Trophoblast cell (in vitro differentiated cells and primary cell): ENCODE data around the gene PARP3.
"Not testable (repeated sequence)": the region's sequence is repeated elsewhere in the genome, so short reads cannot be mapped to it uniquely, and the experiment has no call there.

Experiments
- DNase-seq, 2 donors: peaks; one replicate each; pipeline ENCODE4 v3.0.0-alpha.2; 2016
- H2AFZ ChIP-seq: 2 replicates; pipeline ENCODE4 v1.6.1; 2013; ENCODE audit warnings: low read length, moderate library complexity, mild to moderate bottlenecking; ENCODE audit not compliant: insufficient read depth, poor library complexity
- H2AK5ac ChIP-seq: 2 replicates; pipeline ENCODE4 v1.6.1; 2013; ENCODE audit warnings: mild to moderate bottlenecking, low read length
- H2BK120ac ChIP-seq: 2 replicates; pipeline ENCODE4 v1.6.1; 2013; ENCODE audit warnings: low read length, mild to moderate bottlenecking, moderate library complexity; ENCODE audit not compliant: insufficient read depth, poor library complexity
- H2BK12ac ChIP-seq: 2 replicates; pipeline ENCODE4 v1.6.1; 2013; ENCODE audit warnings: mild to moderate bottlenecking, low read length, moderate library complexity
- H2BK5ac ChIP-seq: 2 replicates; pipeline ENCODE4 v1.6.1; 2013; ENCODE audit warnings: low read length, low read depth, moderate library complexity, mild to moderate bottlenecking; ENCODE audit not compliant: poor library complexity
- H3K14ac ChIP-seq: 2 replicates; pipeline ENCODE4 v1.6.1; 2013; ENCODE audit warnings: mild to moderate bottlenecking, low read length
- H3K18ac ChIP-seq: 2 replicates; pipeline ENCODE4 v1.6.1; 2013; ENCODE audit warnings: mild to moderate bottlenecking, low read length
- H3K23ac ChIP-seq: 2 replicates; pipeline ENCODE4 v1.6.1; 2013; ENCODE audit warnings: low read length
- H3K27ac ChIP-seq: 2 replicates; pipeline ENCODE4 v1.5.1; 2013; ENCODE audit warnings: low read depth, mild to moderate bottlenecking, inconsistent platforms, low read length, moderate library complexity
- H3K27me3 ChIP-seq: 2 replicates; pipeline ENCODE4 v1.6.1; 2013; ENCODE audit warnings: inconsistent platforms, mild to moderate bottlenecking, low read length, moderate library complexity; ENCODE audit not compliant: insufficient read depth
- H3K36me3 ChIP-seq, 2 experiments: 1 replicate in 1 of 2; 2 replicates in 1 of 2; pipeline ENCODE4 v1.6.1; 2013; ENCODE audit warnings: low read length in 2 of 2, mild to moderate bottlenecking in 2 of 2, moderate library complexity in 1 of 2; ENCODE audit not compliant: insufficient read depth in 2 of 2, control insufficient read depth in 1 of 2
- H3K4ac ChIP-seq: 2 replicates; pipeline ENCODE4 v1.6.1; 2013; ENCODE audit warnings: low read depth, mild to moderate bottlenecking, low read length, moderate library complexity
- H3K4me1 ChIP-seq, 2 experiments: 1 replicate in 1 of 2; 2 replicates in 1 of 2; pipeline ENCODE4 v1.6.1; 2013; ENCODE audit warnings: low read length in 2 of 2, mild to moderate bottlenecking in 2 of 2, moderate library complexity in 1 of 2; ENCODE audit not compliant: insufficient read depth in 2 of 2, control insufficient read depth in 1 of 2
- H3K4me2 ChIP-seq: 2 replicates; pipeline ENCODE4 v1.6.1; 2013; ENCODE audit warnings: inconsistent platforms, mild to moderate bottlenecking, low read length, moderate library complexity
- H3K4me3 ChIP-seq: 2 replicates; pipeline ENCODE4 v1.5.1; 2013; ENCODE audit warnings: mild to moderate bottlenecking, low read depth, low read length, inconsistent platforms
- H3K79me1 ChIP-seq: one replicate; pipeline ENCODE4 v1.6.1; 2013; ENCODE audit warnings: low read length
- H3K79me2 ChIP-seq: 2 replicates; pipeline ENCODE4 v1.6.1; 2013; ENCODE audit warnings: low read length, mild to moderate bottlenecking; ENCODE audit not compliant: control insufficient read depth, insufficient read depth, poor library complexity
- H3K9ac ChIP-seq: 2 replicates; pipeline ENCODE4 v1.6.1; 2013; ENCODE audit warnings: mild to moderate bottlenecking, low read length
- H3K9me3 ChIP-seq: 2 replicates; pipeline ENCODE4 v1.6.1; 2013; ENCODE audit warnings: low read depth, mild to moderate bottlenecking, control low read depth, inconsistent platforms, low read length; ENCODE audit not compliant: insufficient read depth
- H4K12ac ChIP-seq: 2 replicates; pipeline ENCODE4 v1.6.1; 2013; ENCODE audit warnings: low read depth, mild to moderate bottlenecking, low read length, moderate library complexity
- H4K8ac ChIP-seq: 2 replicates; pipeline ENCODE4 v1.6.1; 2013; ENCODE audit warnings: low read depth, mild to moderate bottlenecking, low read length, moderate library complexity
- H4K91ac ChIP-seq: one replicate; pipeline ENCODE4 v1.6.1; 2013; ENCODE audit warnings: low read depth, mild to moderate bottlenecking, low read length, moderate library complexity
- WGBS: extraction: QIAGEN DNeasy Blood & Tissue Kit; methylation state at CpG from one replicate; pipeline ENCODE4 v1.1.7; 2013; ENCODE audit warnings: missing lambda C conversion rate; ENCODE audit not compliant: insufficient read length, insufficient coverage; ENCODE audit errors: extremely low coverage; 5-methylcytosine and 5-hydroxymethylcytosine counted together

PARP3 gene

GRCh38 chr3:51928438-51928837 is 13.7 kb upstream of the PARP3 start:
- H3K27ac ChIP-seq, result no peak overlapping the region
- peaks cover 2% of the 10 kb centered on the region for H3K9me3 ChIP-seq
- H4K12ac ChIP-seq, result no peak overlapping the region
- no CpG with 5 or more reads among the region's 7 CpGs for WGBS
- H3K14ac ChIP-seq, result no peak overlapping the region
- no peak for DNase-seq
- H3K27me3 ChIP-seq, result no peaks in the 10 kb centered on the region
- H3K4me1 ChIP-seq, result no peaks in the 10 kb centered on the region
- no peak overlapping the region for H3K4ac ChIP-seq
- H3K4me3 ChIP-seq, result no peak overlapping the region
- no peak overlapping the region for H2AK5ac ChIP-seq
- no peak overlapping the region for H2BK5ac ChIP-seq
- H4K91ac ChIP-seq, result no peak overlapping the region
- no peak overlapping the region for H2BK120ac ChIP-seq
- no peak overlapping the region for H3K18ac ChIP-seq
- H4K8ac ChIP-seq, result no peak overlapping the region
- no peak overlapping the region for H3K9ac ChIP-seq
- H3K23ac ChIP-seq, result no peak overlapping the region
- no peak overlapping the region for H2AFZ ChIP-seq
- H3K79me2 ChIP-seq, result no peaks in the 10 kb centered on the region
- H3K79me1 ChIP-seq, result no peaks in the 10 kb centered on the region
- H3K36me3 ChIP-seq, result peaks cover 6 to 12% of the 10 kb centered on the region in 2 experiments
- no peak overlapping the region for H3K4me2 ChIP-seq
- H2BK12ac ChIP-seq, result no peak overlapping the region

DNA sequence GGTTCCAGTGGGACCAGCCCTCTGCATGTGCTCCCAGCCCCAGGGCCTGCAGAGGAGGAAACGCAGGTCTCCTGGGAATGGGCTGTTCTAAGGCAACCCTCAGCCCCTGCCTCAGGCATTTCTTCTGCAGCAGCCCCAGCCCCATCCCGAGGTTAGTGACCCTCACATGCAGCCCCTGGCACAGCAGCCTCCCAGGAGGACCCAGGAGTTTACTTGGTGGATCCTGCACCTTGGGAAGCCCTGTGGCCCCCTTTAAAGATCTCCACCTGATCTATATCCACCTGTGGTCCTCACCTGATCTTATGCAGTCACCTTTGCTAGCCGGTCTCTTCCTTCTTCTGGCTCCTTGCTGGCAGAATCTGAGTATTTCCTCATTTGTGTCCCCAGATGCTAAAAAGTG is 13.2 kb upstream of the PARP3 start:
- not testable (repeated sequence) for H4K12ac ChIP-seq, DNase-seq, H3K23ac ChIP-seq, H3K18ac ChIP-seq, H3K14ac ChIP-seq, H3K9ac ChIP-seq, H2AFZ ChIP-seq, H3K79me1 ChIP-seq, H3K4me1 ChIP-seq, H3K27ac ChIP-seq, H3K4me3 ChIP-seq, H3K4ac ChIP-seq, H3K27me3 ChIP-seq, H4K8ac ChIP-seq, H3K79me2 ChIP-seq, H2AK5ac ChIP-seq, H2BK120ac ChIP-seq, H2BK12ac ChIP-seq, H3K4me2 ChIP-seq, H2BK5ac ChIP-seq, H3K9me3 ChIP-seq, H4K91ac ChIP-seq
- H3K36me3 ChIP-seq, result peaks cover 12 to 17% of the 10 kb centered on the region in 2 experiments
- WGBS, result no CpG with 5 or more reads among the region's 3 CpGs

GRCh38 chr3:51929420-51930003 is 12.7 kb upstream of the PARP3 start:
- Histone ChIP-seq H3K4me1 (no peaks in the 10 kb centered on the region), H4K91ac (no peak overlapping the region), H3K9ac (no peak overlapping the region), H2AFZ (no peak overlapping the region), H3K18ac (no peak overlapping the region), H2AK5ac (no peak overlapping the region), H3K36me3 (peaks cover 17 to 23% of the 10 kb centered on the region in 2 experiments), H3K23ac (no peak overlapping the region), H3K14ac (no peak overlapping the region), H3K4me2 (no peak overlapping the region), H3K27me3 (no peaks in the 10 kb centered on the region), H2BK12ac (no peak overlapping the region), H2BK5ac (no peak overlapping the region), H4K12ac (no peak overlapping the region), H3K4me3 (no peak overlapping the region), H3K27ac (no peak overlapping the region), H2BK120ac (no peak overlapping the region), H3K79me2 (no peaks in the 10 kb centered on the region), H4K8ac (no peak overlapping the region), H3K4ac (no peak overlapping the region), H3K9me3 (peaks cover 2% of the 10 kb centered on the region), H3K79me1 (no peaks in the 10 kb centered on the region)
- WGBS, result no CpG with 5 or more reads among the region's 5 CpGs
- DNase-seq, result peak in 1 of 2 donors; percentile 4

GRCh38 chr3:51930439-51930838 is 11.7 kb upstream of the PARP3 start:
- no peak overlapping the region for H3K9ac ChIP-seq
- DNase-seq, result no peak
- peaks cover 25 to 30% of the 10 kb centered on the region in 2 experiments for H3K36me3 ChIP-seq
- H4K12ac ChIP-seq, result no peak overlapping the region
- H2AK5ac ChIP-seq, result no peak overlapping the region
- no peak overlapping the region for H3K4me3 ChIP-seq
- no peak overlapping the region for H3K27ac ChIP-seq
- no peak overlapping the region for H3K4ac ChIP-seq
- no peak overlapping the region for H3K4me2 ChIP-seq
- peaks cover 2% of the 10 kb centered on the region for H3K9me3 ChIP-seq
- H4K8ac ChIP-seq, result no peak overlapping the region
- H4K91ac ChIP-seq, result no peak overlapping the region
- H3K14ac ChIP-seq, result no peak overlapping the region
- H3K4me1 ChIP-seq, result no peaks in the 10 kb centered on the region
- no peaks in the 10 kb centered on the region for H3K79me2 ChIP-seq
- H2BK120ac ChIP-seq, result no peak overlapping the region
- no CpG with 5 or more reads among the region's 1 CpG for WGBS
- no peak overlapping the region for H2BK5ac ChIP-seq
- no peak overlapping the region for H3K23ac ChIP-seq
- no peak overlapping the region for H2AFZ ChIP-seq
- H2BK12ac ChIP-seq, result no peak overlapping the region
- no peaks in the 10 kb centered on the region for H3K27me3 ChIP-seq
- H3K79me1 ChIP-seq, result no peaks in the 10 kb centered on the region
- no peak overlapping the region for H3K18ac ChIP-seq
